ENCODE measurements around the gene RGS3. TPM values are rescaled to one million over a fixed set of nuclear protein-coding genes. Genes with fewer than 3 reads are reported as not detected.
"Not testable (repeated sequence)": the region's sequence is repeated elsewhere in the genome, so short reads cannot be mapped to it uniquely, and the experiment has no call there.

Gene RGS3
- total RNA-seq, 1 donor from 2014 or later = 26.3 TPM

DNA sequence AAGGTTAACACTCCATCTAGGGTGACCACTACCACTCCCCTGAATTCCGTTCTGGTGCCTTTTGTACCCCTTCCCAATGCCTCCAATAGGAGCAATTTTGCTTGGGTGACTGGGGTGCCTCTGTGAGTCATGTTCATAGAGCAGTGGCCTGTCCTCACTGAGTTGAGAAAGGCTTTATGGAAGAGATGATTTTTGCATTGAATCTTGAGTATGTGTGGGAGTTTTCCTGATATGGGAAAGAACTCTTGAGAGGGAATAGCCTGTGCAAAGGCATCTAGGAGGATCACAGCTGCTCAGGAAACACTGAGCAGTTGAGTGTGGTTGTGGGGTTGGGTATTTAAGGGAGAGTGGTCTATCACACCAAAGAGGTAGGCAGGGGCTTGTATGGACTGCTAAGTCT, 36.8 kb upstream of the RGS3 start:
- H3K27ac Mint-ChIP-seq = no peak overlapping the region

DNA sequence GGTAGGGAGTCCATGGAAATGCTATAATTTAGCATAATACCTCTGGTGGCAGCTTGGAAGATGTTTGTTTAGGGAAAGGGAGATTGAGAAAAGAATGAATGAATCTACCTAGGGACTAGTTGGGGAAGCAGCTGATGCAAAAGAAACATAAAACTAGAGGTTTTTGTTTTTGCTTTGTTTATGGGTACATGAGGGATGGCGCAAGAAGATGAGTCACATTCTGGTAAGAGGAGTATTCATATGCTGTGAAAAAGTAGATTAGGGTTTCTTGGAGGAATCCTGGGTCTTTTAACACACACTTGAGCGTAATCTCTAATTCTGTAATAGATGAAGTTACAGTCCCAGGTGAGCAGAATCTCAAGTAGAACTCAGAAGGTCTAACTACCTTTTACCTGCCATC, 35.9 kb upstream of the RGS3 start:
- Mint-ChIP-seq H3K4me1 (peaks cover 9% of the 10 kb centered on the region), H3K36me3 (no peaks in the 10 kb centered on the region), H3K27ac (no peak overlapping the region), H3K9me3 (no peaks in the 10 kb centered on the region), H3K4me3 (no peak overlapping the region), H3K27me3 (ENCODE audit: low read depth) (no peaks in the 10 kb centered on the region)
- no peak for DNase-seq (ENCODE audit: low spot score in 2 of 2, unreplicated experiment in 2 of 2)
- TF ChIP-seq, protein P1, sequence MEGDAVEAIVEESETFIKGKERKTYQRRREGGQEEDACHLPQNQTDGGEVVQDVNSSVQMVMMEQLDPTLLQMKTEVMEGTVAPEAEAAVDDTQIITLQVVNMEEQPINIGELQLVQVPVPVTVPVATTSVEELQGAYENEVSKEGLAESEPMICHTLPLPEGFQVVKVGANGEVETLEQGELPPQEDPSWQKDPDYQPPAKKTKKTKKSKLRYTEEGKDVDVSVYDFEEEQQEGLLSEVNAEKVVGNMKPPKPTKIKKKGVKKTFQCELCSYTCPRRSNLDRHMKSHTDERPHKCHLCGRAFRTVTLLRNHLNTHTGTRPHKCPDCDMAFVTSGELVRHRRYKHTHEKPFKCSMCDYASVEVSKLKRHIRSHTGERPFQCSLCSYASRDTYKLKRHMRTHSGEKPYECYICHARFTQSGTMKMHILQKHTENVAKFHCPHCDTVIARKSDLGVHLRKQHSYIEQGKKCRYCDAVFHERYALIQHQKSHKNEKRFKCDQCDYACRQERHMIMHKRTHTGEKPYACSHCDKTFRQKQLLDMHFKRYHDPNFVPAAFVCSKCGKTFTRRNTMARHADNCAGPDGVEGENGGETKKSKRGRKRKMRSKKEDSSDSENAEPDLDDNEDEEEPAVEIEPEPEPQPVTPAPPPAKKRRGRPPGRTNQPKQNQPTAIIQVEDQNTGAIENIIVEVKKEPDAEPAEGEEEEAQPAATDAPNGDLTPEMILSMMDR (IDR thresholded peaks at IDR 0.05; ENCODE audit: unreplicated experiment) = no peak

More for the DNA sequence above, 36.8 kb upstream of the RGS3 start:
- no peaks in the 10 kb centered on the region for H3K36me3 Mint-ChIP-seq
- TF ChIP-seq, protein P1 (IDR thresholded peaks at IDR 0.05; ENCODE audit: unreplicated experiment) = no peak
- H3K4me1 Mint-ChIP-seq = peaks cover 9% of the 10 kb centered on the region
- H3K9me3 Mint-ChIP-seq = no peaks in the 10 kb centered on the region
- no peak overlapping the region for H3K4me3 Mint-ChIP-seq
- no peaks in the 10 kb centered on the region for H3K27me3 Mint-ChIP-seq (ENCODE audit: low read depth)
- no peak for DNase-seq (ENCODE audit: low spot score in 2 of 2, unreplicated experiment in 2 of 2)

DNA sequence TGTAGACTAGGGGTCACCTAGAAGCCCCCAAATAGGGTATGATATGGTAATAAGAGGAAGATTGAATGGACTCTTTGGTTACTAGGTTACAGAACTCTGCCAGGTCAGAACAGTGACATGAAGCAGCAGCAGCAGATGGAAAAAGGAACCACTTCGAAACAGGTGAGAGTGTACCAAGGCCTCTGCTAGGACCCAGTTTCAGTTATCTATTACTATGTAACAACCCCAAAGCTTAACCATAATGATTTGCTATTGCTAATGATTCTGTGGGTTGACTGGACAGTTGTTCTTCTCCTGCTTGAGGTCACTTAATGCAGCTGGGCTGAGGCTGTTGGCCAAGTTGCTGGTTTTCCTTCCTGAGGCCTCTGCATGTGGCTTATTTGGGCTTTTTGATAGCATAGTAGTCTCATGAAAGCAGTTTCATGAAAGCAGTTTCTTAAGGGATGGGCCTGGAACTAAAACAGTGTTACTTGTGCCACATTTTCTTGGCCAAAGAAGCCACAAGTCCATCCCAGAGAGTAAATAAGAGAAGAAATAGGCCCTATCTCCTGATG, 35.4 kb upstream of the RGS3 start:
- H3K27ac Mint-ChIP-seq = no peak overlapping the region
- no peak overlapping the region for H3K4me3 Mint-ChIP-seq
- H3K27me3 Mint-ChIP-seq (ENCODE audit: low read depth) = no peaks in the 10 kb centered on the region
- TF ChIP-seq, protein P1 (IDR thresholded peaks at IDR 0.05; ENCODE audit: unreplicated experiment) = no peak
- H3K4me1 Mint-ChIP-seq = peaks cover 9% of the 10 kb centered on the region
- H3K9me3 Mint-ChIP-seq = peaks cover 2% of the 10 kb centered on the region
- DNase-seq (ENCODE audit: low spot score in 2 of 2, unreplicated experiment in 2 of 2) = no peak
- no peaks in the 10 kb centered on the region for H3K36me3 Mint-ChIP-seq

DNA sequence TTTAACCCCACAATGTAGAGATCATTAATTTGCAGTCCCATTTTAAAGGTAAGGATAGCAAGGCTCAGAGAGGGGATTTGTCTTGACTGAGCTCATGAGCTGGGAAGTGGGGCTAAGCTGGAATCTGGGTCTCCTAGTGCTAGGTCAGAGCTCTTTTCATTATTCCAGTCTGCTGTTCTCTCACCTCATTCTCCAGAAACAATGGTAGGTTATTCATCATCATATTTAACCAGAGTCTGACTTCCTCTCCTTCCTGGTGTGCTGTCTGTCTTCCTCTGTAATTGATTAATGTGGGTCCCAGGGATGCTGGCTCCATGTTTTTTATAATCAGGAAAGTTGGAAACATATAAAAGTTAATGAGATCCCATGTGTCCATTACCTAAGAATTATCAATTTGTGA, 32.3 kb upstream of the RGS3 start:
- DNase-seq (ENCODE audit: low spot score in 2 of 2, unreplicated experiment in 2 of 2) = no peak
- H3K27ac Mint-ChIP-seq = no peak overlapping the region
- no peaks in the 10 kb centered on the region for H3K36me3 Mint-ChIP-seq
- no peaks in the 10 kb centered on the region for H3K4me1 Mint-ChIP-seq
- no peak overlapping the region for H3K4me3 Mint-ChIP-seq
- TF ChIP-seq, protein P1 (IDR thresholded peaks at IDR 0.05; ENCODE audit: unreplicated experiment) = no peak
- H3K27me3 Mint-ChIP-seq (ENCODE audit: low read depth) = peaks cover 1% of the 10 kb centered on the region
- H3K9me3 Mint-ChIP-seq = peaks cover 9% of the 10 kb centered on the region

DNA sequence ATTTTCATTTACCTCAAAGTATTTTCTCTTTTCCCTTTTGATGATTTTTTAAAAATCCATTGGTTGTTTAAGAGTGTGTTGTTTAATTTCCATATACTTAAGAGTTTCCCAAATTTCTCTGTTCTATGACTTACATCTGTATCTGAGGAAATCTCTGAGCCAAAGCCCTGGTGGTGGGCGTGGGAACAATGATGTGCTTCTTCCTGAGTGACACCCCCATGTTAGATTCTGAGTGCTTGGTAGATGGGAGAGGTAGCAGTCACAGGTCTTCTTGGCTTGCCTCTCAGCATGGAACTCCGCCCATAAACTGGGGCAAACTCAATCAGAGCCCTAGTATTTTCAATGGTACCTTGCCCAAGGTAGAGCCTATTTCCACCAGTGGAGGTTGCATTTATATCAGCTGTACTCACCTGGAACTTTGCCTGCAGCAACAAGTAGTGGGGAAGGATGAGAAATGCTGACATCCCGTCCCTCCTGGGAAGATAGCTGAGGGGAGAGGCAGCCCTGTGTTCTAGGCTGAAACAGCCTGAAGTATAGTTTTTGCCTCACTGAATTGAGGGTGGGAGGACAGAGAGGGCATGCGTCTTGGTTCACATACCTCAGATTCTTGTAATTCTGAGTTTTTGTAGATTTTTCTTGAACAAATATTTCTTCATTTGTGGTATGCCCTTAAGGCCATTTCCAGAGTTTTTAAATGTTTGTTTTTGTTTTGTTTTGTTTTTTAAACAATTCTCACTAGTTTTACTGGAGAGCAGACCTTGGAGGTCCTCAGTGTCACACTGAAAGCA, 26.6 kb upstream of the RGS3 start:
- H3K4me1 Mint-ChIP-seq = no peaks in the 10 kb centered on the region

DNA sequence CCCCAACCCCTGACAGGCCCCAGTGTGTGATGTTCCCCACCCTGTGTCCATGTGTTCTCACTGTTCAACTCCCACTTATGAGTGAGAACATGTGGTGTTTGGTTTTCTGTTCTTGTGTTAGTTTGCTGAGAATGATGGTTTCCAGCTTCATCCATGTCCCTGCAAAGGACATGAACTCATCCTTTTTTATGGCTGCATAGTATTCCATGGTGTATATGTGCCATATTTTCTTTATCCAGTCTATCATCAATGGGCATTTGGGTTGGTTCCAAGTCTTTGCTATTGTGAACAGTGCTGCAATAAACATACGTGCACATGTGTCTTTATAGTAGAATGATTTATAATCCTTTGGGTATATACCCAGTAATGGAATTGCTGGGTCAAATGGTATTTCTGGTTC, 25.8 kb upstream of the RGS3 start:
- H3K27ac Mint-ChIP-seq, H3K4me1 Mint-ChIP-seq: not testable (repeated sequence)
- peaks cover 20% of the 10 kb centered on the region for H3K9me3 Mint-ChIP-seq

More for the DNA sequence above, 26.6 kb upstream of the RGS3 start:
- Mint-ChIP-seq H3K27me3 (ENCODE audit: low read depth) (peaks cover 1% of the 10 kb centered on the region), H3K9me3 (peaks cover 20% of the 10 kb centered on the region), H3K4me3 (no peak overlapping the region), H3K36me3 (no peaks in the 10 kb centered on the region), H3K27ac (no peak overlapping the region)
- TF ChIP-seq, protein P1 (IDR thresholded peaks at IDR 0.05; ENCODE audit: unreplicated experiment) = no peak
- DNase-seq (ENCODE audit: low spot score in 2 of 2, unreplicated experiment in 2 of 2) = no peak

More for the DNA sequence above, 25.8 kb upstream of the RGS3 start:
- DNase-seq (ENCODE audit: low spot score in 2 of 2, unreplicated experiment in 2 of 2); H3K36me3 Mint-ChIP-seq; H3K4me3 Mint-ChIP-seq; H3K27me3 Mint-ChIP-seq (ENCODE audit: low read depth): not testable (repeated sequence)
